Neural cell (in vitro differentiated cells): Measurements from ENCODE around the gene MDGA2. TPM values are rescaled to one million over a fixed set of nuclear protein-coding genes. Genes with fewer than 3 reads are reported as not detected.

Source experiments
- H2AFZ ChIP-seq: fragments of 200-600, 300-800 bp; sonication (generic), shearing (Covaris generic); 2 replicates; pipeline ENCODE4 v1.6.0; 2014; ENCODE audit warnings: low read depth, mild to moderate bottlenecking, antibody characterized with exemption, low read length, moderate library complexity
- H3F3A ChIP-seq: fragments of 200-600 bp; shearing (Covaris generic); 2 replicates; pipeline ENCODE4 v1.6.1; 2016; ENCODE audit warnings: mild to moderate bottlenecking, moderate library complexity, mixed read lengths, antibody characterized with exemption, low read length; ENCODE audit not compliant: insufficient read depth, poor library complexity, severe bottlenecking
- H3K27ac ChIP-seq: fragments of 200-600, 300-800 bp; sonication (generic), shearing (Covaris generic); 2 replicates; pipeline ENCODE4 v1.5.1; 2014; ENCODE audit warnings: mild to moderate bottlenecking, low read length, moderate library complexity
- H3K27me3 ChIP-seq: fragments of 300-800, 200-600 bp; sonication (generic), shearing (Covaris generic); 2 replicates; pipeline ENCODE4 v1.6.0; 2014; ENCODE audit warnings: mild to moderate bottlenecking, low read depth, low read length, moderate library complexity; ENCODE audit not compliant: insufficient read depth
- H3K36me3 ChIP-seq: fragments of 300-800, 200-600 bp; sonication (generic), shearing (Covaris generic); 2 replicates; pipeline ENCODE4 v1.5.1; 2014; ENCODE audit warnings: mild to moderate bottlenecking, antibody characterized with exemption, low read length, moderate library complexity; ENCODE audit not compliant: insufficient read depth
- H3K4me2 ChIP-seq: fragments of 300-800, 200-600 bp; sonication (generic), shearing (Covaris generic); 2 replicates; pipeline ENCODE4 v1.6.0; 2014; ENCODE audit warnings: mild to moderate bottlenecking, low read length
- H3K4me3 ChIP-seq: fragments of 300-800, 200-600 bp; sonication (generic), shearing (Covaris generic); 2 replicates; pipeline ENCODE4 v1.5.1; 2014; ENCODE audit warnings: mild to moderate bottlenecking, low read length, moderate library complexity
- H3K79me2 ChIP-seq: fragments of 200-600 bp; shearing (Covaris generic); replicated peaks from 2 replicates; pipeline ENCODE4 v1.6.0; 2014; ENCODE audit warnings: mild to moderate bottlenecking, low read length, moderate library complexity; ENCODE audit not compliant: insufficient read depth
- H3K9ac ChIP-seq: fragments of 300-800, 200-600 bp; sonication (generic), shearing (Covaris generic); 2 replicates; pipeline ENCODE4 v1.6.1; 2016; ENCODE audit warnings: mild to moderate bottlenecking, low read length, mixed read lengths
- H3K9me2 ChIP-seq: fragments of 200-600 bp; shearing (Covaris generic); 2 replicates; pipeline ENCODE4 v1.6.1; 2016; ENCODE audit warnings: mild to moderate bottlenecking, low read length, mixed read lengths; ENCODE audit not compliant: insufficient read depth
- H3K9me3 ChIP-seq: fragments of 200-600, 300-800 bp; sonication (generic), shearing (Covaris generic); 2 replicates; pipeline ENCODE4 v1.6.1; 2016; ENCODE audit warnings: mild to moderate bottlenecking, mixed run types, low read length, moderate library complexity, mixed read lengths
- H4K20me1 ChIP-seq: fragments of 200-600 bp; shearing (Covaris generic); 2 replicates; pipeline ENCODE4 v1.6.1; 2016; ENCODE audit warnings: mild to moderate bottlenecking, mixed run types; ENCODE audit not compliant: insufficient read depth
- CTCF ChIP-seq: fragments of 450-650 bp; IDR thresholded peaks from 2 replicates; pipeline ENCODE4 v1.5.1; 2014; ENCODE audit warnings: antibody characterized with exemption, mild to moderate bottlenecking, moderate library complexity; ENCODE audit not compliant: poor library complexity, severe bottlenecking
- EP300 ChIP-seq: fragments of 450-650 bp; conservative IDR thresholded peaks from 2 replicates; pipeline ENCODE4 v1.6.1; 2014; ENCODE audit warnings: antibody characterized with exemption, mild to moderate bottlenecking, moderate library complexity; ENCODE audit not compliant: poor library complexity, severe bottlenecking
- EZH2 ChIP-seq: fragments of 200-600, 300-800 bp; shearing (Covaris generic), sonication (generic); IDR thresholded peaks from 2 replicates; pipeline ENCODE4 v1.6.1; 2014; ENCODE audit warnings: antibody characterized with exemption, low read length, borderline replicate concordance, mild to moderate bottlenecking; ENCODE audit not compliant: insufficient read depth, poor library complexity, severe bottlenecking
- MXI1 ChIP-seq: fragments of 450-650 bp; conservative IDR thresholded peaks from 2 replicates; pipeline ENCODE4 v1.6.1; 2014; ENCODE audit warnings: antibody characterized with exemption, mild to moderate bottlenecking; ENCODE audit not compliant: poor library complexity, severe bottlenecking
- POLR2AphosphoS5 ChIP-seq: IDR thresholded peaks from 2 replicates; pipeline ENCODE4 v1.6.1; 2012
- RAD21 ChIP-seq: fragments of 450-650 bp; conservative IDR thresholded peaks from 2 replicates; pipeline ENCODE4 v1.6.1; 2014; ENCODE audit warnings: antibody characterized with exemption, mild to moderate bottlenecking, moderate library complexity
- REST ChIP-seq: IDR thresholded peaks from 2 replicates; pipeline ENCODE4 v1.6.1; 2012; ENCODE audit warnings: borderline replicate concordance
- SMC3 ChIP-seq: fragments of 450-650 bp; conservative IDR thresholded peaks from 2 replicates; pipeline ENCODE4 v1.6.1; 2014; ENCODE audit warnings: antibody characterized with exemption, mild to moderate bottlenecking, moderate library complexity; ENCODE audit not compliant: poor library complexity
- TAF1 ChIP-seq: IDR thresholded peaks from 2 replicates; pipeline ENCODE4 v1.6.1; 2012; ENCODE audit warnings: low read depth
- polyA plus RNA-seq: library from polyadenylated mRNA; depleted of rRNA; stranded (reverse); fragments of >200 nt; gene quantifications from 2 replicates; pipeline ENCODE4 v1.2.3, GENCODE V29; 2014

MDGA2 gene
- polyA plus RNA-seq, 1 donor from 2014 or later = 3.8 TPM

GRCh38 chr14:47619392-47619791, 56.0 kb downstream of the MDGA2 start:
- Histone ChIP-seq H3K4me3 (no peak overlapping the region), H2AFZ (no peak overlapping the region), H4K20me1 (no peaks in the 10 kb centered on the region), H3K27me3 (no peaks in the 10 kb centered on the region), H3F3A (no peaks in the 10 kb centered on the region), H3K9me3 (no peaks in the 10 kb centered on the region), H3K27ac (no peak overlapping the region), H3K36me3 (no peaks in the 10 kb centered on the region), H3K4me2 (no peak overlapping the region), H3K9me2 (no peaks in the 10 kb centered on the region), H3K79me2 (no peaks in the 10 kb centered on the region), H3K9ac (no peak overlapping the region)
- TF ChIP-seq EP300 = no peak
- no peak for TF ChIP-seq CTCF
- no peak for TF ChIP-seq EZH2
- no peak for TF ChIP-seq MXI1
- no peak for TF ChIP-seq RAD21
- no peak for TF ChIP-seq POLR2AphosphoS5
- TF ChIP-seq REST = no peak
- TF ChIP-seq TAF1 = no peak
- no peak for TF ChIP-seq SMC3

- no peaks in the 10 kb centered on the region for H3K36me3 ChIP-seq
- no peak for TF ChIP-seq EZH2
- TF ChIP-seq MXI1 = no peak
- no peak for TF ChIP-seq POLR2AphosphoS5
- no peak for TF ChIP-seq TAF1
- TF ChIP-seq RAD21 = no peak
- TF ChIP-seq CTCF = no peak
- TF ChIP-seq REST = no peak
- no peak for TF ChIP-seq SMC3
- TF ChIP-seq EP300 = no peak
- no peaks in the 10 kb centered on the region for H3K27me3 ChIP-seq
- H3K27ac ChIP-seq = no peak overlapping the region
- no peaks in the 10 kb centered on the region for H3F3A ChIP-seq
- no peaks in the 10 kb centered on the region for H3K9me2 ChIP-seq
- no peak overlapping the region for H3K4me3 ChIP-seq
- H2AFZ ChIP-seq = no peak overlapping the region
- no peak overlapping the region for H3K9ac ChIP-seq
- H3K9me3 ChIP-seq = no peaks in the 10 kb centered on the region
- H4K20me1 ChIP-seq = no peaks in the 10 kb centered on the region
- no peak overlapping the region for H3K4me2 ChIP-seq
- no peaks in the 10 kb centered on the region for H3K79me2 ChIP-seq
Measured at GRCh38 chr14:47606566-47606965, 68.8 kb downstream of the MDGA2 start.
